Measurements from ENCODE around the gene SPRY1.

SPRY1 gene

DNA sequence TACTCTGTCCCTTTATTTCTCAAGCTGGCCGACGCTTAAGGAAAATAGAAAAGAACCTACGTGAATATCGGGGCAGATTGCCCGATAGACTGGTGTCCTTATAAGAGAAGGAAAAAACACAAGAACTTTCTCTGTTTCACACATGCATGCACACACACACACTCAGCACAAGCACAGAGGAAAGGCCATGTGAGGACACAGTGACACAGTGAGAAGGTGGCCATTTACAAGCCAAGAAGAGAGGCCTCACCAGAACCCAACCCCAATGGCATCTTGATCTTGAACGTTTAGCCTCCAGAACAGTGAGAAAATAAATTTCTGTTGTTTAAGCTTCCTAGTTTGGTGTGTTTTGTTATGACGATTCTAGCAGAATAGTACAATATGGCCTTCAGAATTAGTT is 37.0 kb downstream of the SPRY1 start:
- Histone ChIP-seq H3K4me2 (ENCODE audit: low read depth, low read length) (no peak overlapping the region), H3K27ac (ENCODE audit: low read length) (no peak overlapping the region), H4K20me1 (ENCODE audit: insufficient read depth, low read length) (no peaks in the 10 kb centered on the region), H3K9me2 (replicated peaks; ENCODE audit: insufficient read depth, low read length) (0 out of 2 replicates have a peak, but pooled peaks cover 3% of the 10 kb centered on the region), H3K27me3 (replicated peaks; ENCODE audit: insufficient read depth, low read length) (no peaks in the 10 kb centered on the region), H3K79me2 (ENCODE audit: low read length) (no peaks in the 10 kb centered on the region), H3K4me3 (ENCODE audit: low read length) (no peak overlapping the region), H3K4me1 (ENCODE audit: low read length) (no peaks in the 10 kb centered on the region), H3K9ac (ENCODE audit: low read length) (no peak overlapping the region), H3K36me3 (replicated peaks; ENCODE audit: insufficient read depth, low read length) (no peaks in the 10 kb centered on the region), H3K9me3 (replicated peaks; ENCODE audit: insufficient read depth, low read length) (no peaks in the 10 kb centered on the region), H3F3A (ENCODE audit: insufficient read depth, low read length) (no peaks in the 10 kb centered on the region), H2AFZ (ENCODE audit: low read length) (no peak overlapping the region)
- DNase-seq: no peak
- TF ChIP-seq EZH2phosphoT487 (IDR thresholded peaks at IDR 0.05; ENCODE audit: low read length): no peak

DNA sequence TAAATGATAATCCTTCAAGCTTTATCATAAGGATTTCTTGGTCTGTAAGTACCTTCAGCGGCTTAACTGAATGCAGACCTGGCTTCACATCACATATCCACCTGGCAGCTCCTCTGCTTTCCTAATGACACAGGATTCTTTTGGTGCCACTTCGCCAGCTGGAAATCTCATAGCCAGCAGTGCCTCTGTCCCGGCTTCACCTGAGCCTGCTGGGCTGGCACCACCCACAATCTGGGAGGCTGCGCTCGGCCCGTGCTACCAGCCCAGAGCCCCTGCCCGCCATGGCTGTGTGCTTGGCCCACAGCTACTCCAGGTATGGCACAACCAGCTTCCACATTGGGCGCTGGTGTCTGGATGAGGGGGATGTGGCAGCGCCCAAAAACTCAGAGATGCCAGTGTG is 37.4 kb downstream of the SPRY1 start:
- Histone ChIP-seq H3K79me2 (ENCODE audit: low read length) (no peaks in the 10 kb centered on the region), H3K27ac (ENCODE audit: low read length) (no peak overlapping the region), H3K4me1 (ENCODE audit: low read length) (no peaks in the 10 kb centered on the region), H4K20me1 (ENCODE audit: insufficient read depth, low read length) (no peaks in the 10 kb centered on the region), H3K27me3 (replicated peaks; ENCODE audit: insufficient read depth, low read length) (no peaks in the 10 kb centered on the region), H3K9me2 (replicated peaks; ENCODE audit: insufficient read depth, low read length) (0 out of 2 replicates have a peak, but pooled peaks cover 3% of the 10 kb centered on the region), H3K9me3 (replicated peaks; ENCODE audit: insufficient read depth, low read length) (no peaks in the 10 kb centered on the region), H3K36me3 (replicated peaks; ENCODE audit: insufficient read depth, low read length) (no peaks in the 10 kb centered on the region), H3K4me3 (ENCODE audit: low read length) (no peak overlapping the region), H2AFZ (ENCODE audit: low read length) (no peak overlapping the region), H3K9ac (ENCODE audit: low read length) (no peak overlapping the region), H3K4me2 (ENCODE audit: low read depth, low read length) (no peak overlapping the region), H3F3A (ENCODE audit: insufficient read depth, low read length) (no peaks in the 10 kb centered on the region)
- TF ChIP-seq CTCF (IDR thresholded peaks at IDR 0.05; ENCODE audit: low read length) (no peak), EZH2 (optimal IDR thresholded peaks at IDR 0.05; ENCODE audit: low read depth, low read length) (no peak), EZH2phosphoT487 (IDR thresholded peaks at IDR 0.05; ENCODE audit: low read length) (no peak)
- DNase-seq: no peak

- Histone ChIP-seq H3K4me2 (ENCODE audit: low read depth, low read length) (no peak overlapping the region), H4K20me1 (ENCODE audit: insufficient read depth, low read length) (no peaks in the 10 kb centered on the region), H3K9me2 (replicated peaks; ENCODE audit: insufficient read depth, low read length) (0 out of 2 replicates have a peak, but pooled peaks cover 3% of the 10 kb centered on the region), H3K27ac (ENCODE audit: low read length) (no peak overlapping the region), H3K4me3 (ENCODE audit: low read length) (no peak overlapping the region), H3K36me3 (replicated peaks; ENCODE audit: insufficient read depth, low read length) (no peaks in the 10 kb centered on the region), H3K9ac (ENCODE audit: low read length) (no peak overlapping the region), H3F3A (ENCODE audit: insufficient read depth, low read length) (no peaks in the 10 kb centered on the region), H3K27me3 (replicated peaks; ENCODE audit: insufficient read depth, low read length) (no peaks in the 10 kb centered on the region), H2AFZ (ENCODE audit: low read length) (no peak overlapping the region), H3K9me3 (replicated peaks; ENCODE audit: insufficient read depth, low read length) (no peaks in the 10 kb centered on the region), H3K4me1 (ENCODE audit: low read length) (no peaks in the 10 kb centered on the region), H3K79me2 (ENCODE audit: low read length) (no peaks in the 10 kb centered on the region)
- no peak for DNase-seq
- TF ChIP-seq EZH2phosphoT487 (IDR thresholded peaks at IDR 0.05; ENCODE audit: low read length) (no peak), EZH2 (optimal IDR thresholded peaks at IDR 0.05; ENCODE audit: low read depth, low read length) (no peak), CTCF (IDR thresholded peaks at IDR 0.05; ENCODE audit: low read length) (no peak)
Observed at GRCh38 chr4:123435246-123436113, 38.9 kb downstream of the SPRY1 start.

- Histone ChIP-seq H3K4me2 (ENCODE audit: low read depth, low read length) (no peak overlapping the region), H3K36me3 (replicated peaks; ENCODE audit: insufficient read depth, low read length) (no peaks in the 10 kb centered on the region), H3K4me3 (ENCODE audit: low read length) (no peak overlapping the region), H3K9me3 (replicated peaks; ENCODE audit: insufficient read depth, low read length) (no peaks in the 10 kb centered on the region), H3F3A (ENCODE audit: insufficient read depth, low read length) (no peaks in the 10 kb centered on the region), H3K27ac (ENCODE audit: low read length) (no peak overlapping the region), H3K27me3 (replicated peaks; ENCODE audit: insufficient read depth, low read length) (no peaks in the 10 kb centered on the region), H3K9ac (ENCODE audit: low read length) (no peak overlapping the region), H3K4me1 (ENCODE audit: low read length) (no peaks in the 10 kb centered on the region), H3K79me2 (ENCODE audit: low read length) (no peaks in the 10 kb centered on the region), H4K20me1 (ENCODE audit: insufficient read depth, low read length) (no peaks in the 10 kb centered on the region), H2AFZ (ENCODE audit: low read length) (no peak overlapping the region), H3K9me2 (replicated peaks; ENCODE audit: insufficient read depth, low read length) (no peaks in the 10 kb centered on the region)
- TF ChIP-seq EZH2phosphoT487 (IDR thresholded peaks at IDR 0.05; ENCODE audit: low read length): no peak
- TF ChIP-seq CTCF (IDR thresholded peaks at IDR 0.05; ENCODE audit: low read length): no peak
- no peak for TF ChIP-seq EZH2 (optimal IDR thresholded peaks at IDR 0.05; ENCODE audit: low read depth, low read length)
- no peak for DNase-seq
Observed at GRCh38 chr4:123438031-123438430, 41.4 kb downstream of the SPRY1 start.

Data from MM.1S (cell line).